Measurements from ENCODE around the gene UBR4. TPM values are rescaled to one million over a fixed set of nuclear protein-coding genes. Genes with fewer than 3 reads are reported as not detected.

The UBR4 gene
- total RNA-seq, 1 experiment from 2014 or later, result 107 TPM

GRCh38 chr1:19255288-19255687 is 45.2 kb upstream of the UBR4 start:
- no peak overlapping the region for H3K4me3 ChIP-seq (replicated peaks in 1 of 2; ENCODE audit: low read depth in 1 of 2, low read length in 2 of 2)
- ChIA-PET CTCF (no interaction called here), RAD21 (ENCODE audit: low non-redundant PET in 1 of 2, low total read pairs in 2 of 2, uncharacterized antibody in 2 of 2, unreplicated experiment in 2 of 2) (no interaction called here), POLR2A (no interaction called here)
- intact Hi-C loops (cut with micrococcal nuclease), result no loop called here
- DNase-seq (ENCODE audit: low read depth, low spot score), result no peak
- H3K79me2 ChIP-seq (ENCODE audit: insufficient read depth, low read length), result peaks cover 77% of the 10 kb centered on the region
- H3K9ac ChIP-seq (ENCODE audit: low read length), result no peak overlapping the region
- H3K4me2 ChIP-seq (ENCODE audit: low read length), result no peak overlapping the region
- H4K20me1 ChIP-seq (ENCODE audit: insufficient read depth), result peaks cover 20% of the 10 kb centered on the region; the same call in 1 of the 2 replicates
- TF ChIP-seq CBX3 (IDR thresholded peaks at IDR 0.05; ENCODE audit: low read depth), result no peak
- no peak for TF ChIP-seq RAD21 (IDR thresholded peaks at IDR 0.05; ENCODE audit: low read depth)
- no peaks in the 10 kb centered on the region for H3K27me3 ChIP-seq (ENCODE audit: insufficient read depth, low read length)
- no peak for ATAC-seq
- H3K9me3 ChIP-seq (ENCODE audit: control insufficient read depth in 1 of 2, insufficient read depth in 1 of 2, low read depth in 1 of 2, low read length in 2 of 2), result no peaks in the 10 kb centered on the region
- peaks cover 11 to 27% of the 10 kb centered on the region in 2 experiments for H3K4me1 ChIP-seq (ENCODE audit: control insufficient read depth in 1 of 2, insufficient read depth in 2 of 2, low read length in 2 of 2)
- H3K9me2 ChIP-seq (ENCODE audit: insufficient read depth), result no peaks in the 10 kb centered on the region
- no TSS peak for BruUV-seq (replicated peaks)
- peaks cover 15 to 58% of the 10 kb centered on the region in 2 experiments; a peak in 3 of 4 replicates for H3K36me3 ChIP-seq (ENCODE audit: control insufficient read depth in 1 of 2, insufficient read depth in 2 of 2, low read length in 2 of 2)
- H3K27ac ChIP-seq (ENCODE audit: low read depth, low read length), result no peak overlapping the region
- H2AFZ ChIP-seq (ENCODE audit: low read depth, low read length, poor library complexity, severe bottlenecking), result no peak overlapping the region

DNA sequence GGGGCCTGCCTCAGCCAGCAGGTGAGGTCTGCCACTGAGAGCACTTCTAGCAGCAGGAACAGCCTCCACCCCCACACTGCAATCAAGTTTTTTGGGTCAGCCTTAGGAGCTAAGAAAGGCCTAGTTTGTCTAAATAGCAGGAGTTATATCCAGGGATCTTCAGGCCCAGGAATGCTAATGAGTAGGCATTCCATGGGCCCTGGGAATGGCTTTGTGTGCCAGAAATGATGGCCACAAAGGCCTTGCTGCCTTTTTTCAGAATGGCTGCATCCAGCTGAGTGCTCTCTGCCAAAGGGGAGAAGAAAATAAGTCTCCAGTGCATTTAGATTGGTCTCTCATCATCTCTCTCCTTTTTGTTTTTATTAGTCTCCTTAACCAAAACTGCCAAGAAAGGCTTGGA is 44.4 kb upstream of the UBR4 start:
- POLR2A ChIA-PET, result no interaction called here
- Histone ChIP-seq H3K27me3 (ENCODE audit: insufficient read depth, low read length) (no peaks in the 10 kb centered on the region), H3K9ac (ENCODE audit: low read length) (no peak overlapping the region), H2AFZ (ENCODE audit: low read depth, low read length, poor library complexity, severe bottlenecking) (no peak overlapping the region), H3K36me3 (ENCODE audit: control insufficient read depth in 1 of 2, insufficient read depth in 2 of 2, low read length in 2 of 2) (peaks cover 15 to 56% of the 10 kb centered on the region in 2 experiments; a peak in 3 of 4 replicates), H3K4me1 (ENCODE audit: control insufficient read depth in 1 of 2, insufficient read depth in 2 of 2, low read length in 2 of 2) (peaks cover 17 to 24% of the 10 kb centered on the region in 2 experiments), H3K9me3 (ENCODE audit: control insufficient read depth in 1 of 2, insufficient read depth in 1 of 2, low read depth in 1 of 2, low read length in 2 of 2) (no peaks in the 10 kb centered on the region), H4K20me1 (ENCODE audit: insufficient read depth) (peaks cover 20% of the 10 kb centered on the region; the same call in 1 of the 2 replicates), H3K4me2 (ENCODE audit: low read length) (no peak overlapping the region; the same call in 1 of the 2 replicates), H3K4me3 (replicated peaks in 1 of 2; ENCODE audit: low read depth in 1 of 2, low read length in 2 of 2) (no peak overlapping the region), H3K27ac (ENCODE audit: low read depth, low read length) (no peak overlapping the region), H3K9me2 (ENCODE audit: insufficient read depth) (no peaks in the 10 kb centered on the region), H3K79me2 (ENCODE audit: insufficient read depth, low read length) (peaks cover 85% of the 10 kb centered on the region)
- CTCF ChIA-PET, result no interaction called here
- RAD21 ChIA-PET (ENCODE audit: low non-redundant PET in 1 of 2, low total read pairs in 2 of 2, uncharacterized antibody in 2 of 2, unreplicated experiment in 2 of 2), result interaction anchor here in 1 of 2 experiments (0.7 kb wide), 1 partner anchor 178 kb away, joined by 4 read pairs; no protein-coding TSS in a partner anchor
- ATAC-seq, result no peak
- BruUV-seq (replicated peaks), result no TSS peak
- no peak for DNase-seq (ENCODE audit: low read depth, low spot score)
- no peak for TF ChIP-seq ZFX (IDR thresholded peaks at IDR 0.05)
- TF ChIP-seq POLR2AphosphoS5 (IDR thresholded peaks at IDR 0.05; ENCODE audit: low read depth, low read length), result no peak
- no peak for TF ChIP-seq TCF7L2 (IDR thresholded peaks at IDR 0.05; ENCODE audit: borderline replicate concordance, extremely low read depth, insufficient read depth, insufficient read length)
- no peak for TF ChIP-seq EZH2phosphoT487 (IDR thresholded peaks at IDR 0.05; ENCODE audit: borderline replicate concordance)
- no peak for TF ChIP-seq EZH2 (IDR thresholded peaks at IDR 0.05)
- no peak for TF ChIP-seq JUND (IDR thresholded peaks at IDR 0.05)
- TF ChIP-seq, protein P1, sequence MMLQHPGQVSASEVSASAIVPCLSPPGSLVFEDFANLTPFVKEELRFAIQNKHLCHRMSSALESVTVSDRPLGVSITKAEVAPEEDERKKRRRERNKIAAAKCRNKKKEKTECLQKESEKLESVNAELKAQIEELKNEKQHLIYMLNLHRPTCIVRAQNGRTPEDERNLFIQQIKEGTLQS (IDR thresholded peaks at IDR 0.05), result no peak
- no peak for TF ChIP-seq CBX3 (IDR thresholded peaks at IDR 0.05; ENCODE audit: low read depth)
- no peak for TF ChIP-seq ZBTB33 (IDR thresholded peaks at IDR 0.05; ENCODE audit: extremely low read depth, insufficient replicate concordance, low read length)
- TF ChIP-seq, protein P2, sequence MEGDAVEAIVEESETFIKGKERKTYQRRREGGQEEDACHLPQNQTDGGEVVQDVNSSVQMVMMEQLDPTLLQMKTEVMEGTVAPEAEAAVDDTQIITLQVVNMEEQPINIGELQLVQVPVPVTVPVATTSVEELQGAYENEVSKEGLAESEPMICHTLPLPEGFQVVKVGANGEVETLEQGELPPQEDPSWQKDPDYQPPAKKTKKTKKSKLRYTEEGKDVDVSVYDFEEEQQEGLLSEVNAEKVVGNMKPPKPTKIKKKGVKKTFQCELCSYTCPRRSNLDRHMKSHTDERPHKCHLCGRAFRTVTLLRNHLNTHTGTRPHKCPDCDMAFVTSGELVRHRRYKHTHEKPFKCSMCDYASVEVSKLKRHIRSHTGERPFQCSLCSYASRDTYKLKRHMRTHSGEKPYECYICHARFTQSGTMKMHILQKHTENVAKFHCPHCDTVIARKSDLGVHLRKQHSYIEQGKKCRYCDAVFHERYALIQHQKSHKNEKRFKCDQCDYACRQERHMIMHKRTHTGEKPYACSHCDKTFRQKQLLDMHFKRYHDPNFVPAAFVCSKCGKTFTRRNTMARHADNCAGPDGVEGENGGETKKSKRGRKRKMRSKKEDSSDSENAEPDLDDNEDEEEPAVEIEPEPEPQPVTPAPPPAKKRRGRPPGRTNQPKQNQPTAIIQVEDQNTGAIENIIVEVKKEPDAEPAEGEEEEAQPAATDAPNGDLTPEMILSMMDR (IDR thresholded peaks at IDR 0.05 in 2 of 3, conservative IDR thresholded peaks at IDR 0.05 in 1 of 3; ENCODE audit: borderline replicate concordance in 1 of 3, insufficient read depth in 1 of 3, low read depth in 2 of 3, low read length in 2 of 3), result no peak
- no peak for TF ChIP-seq SP1 (IDR thresholded peaks at IDR 0.05; ENCODE audit: low read depth)
- TF ChIP-seq POLR2A (IDR thresholded peaks at IDR 0.05; ENCODE audit: borderline replicate concordance, extremely low read depth, insufficient read depth, insufficient read length), result no peak
- intact Hi-C loops (cut with micrococcal nuclease), result loop anchor here (5.0 kb wide), 1 partner anchor 393 kb away; no protein-coding TSS in a partner anchor

All from HCT116 (cell line).